ENCODE results near the gene CHAF1A. TPM values are rescaled to one million over a fixed set of nuclear protein-coding genes. Genes with fewer than 3 reads are reported as not detected.

Gene CHAF1A
- total RNA-seq, 4 donors from 2014 or later, result 8.5 to 28.9 (median 11.1) TPM

DNA sequence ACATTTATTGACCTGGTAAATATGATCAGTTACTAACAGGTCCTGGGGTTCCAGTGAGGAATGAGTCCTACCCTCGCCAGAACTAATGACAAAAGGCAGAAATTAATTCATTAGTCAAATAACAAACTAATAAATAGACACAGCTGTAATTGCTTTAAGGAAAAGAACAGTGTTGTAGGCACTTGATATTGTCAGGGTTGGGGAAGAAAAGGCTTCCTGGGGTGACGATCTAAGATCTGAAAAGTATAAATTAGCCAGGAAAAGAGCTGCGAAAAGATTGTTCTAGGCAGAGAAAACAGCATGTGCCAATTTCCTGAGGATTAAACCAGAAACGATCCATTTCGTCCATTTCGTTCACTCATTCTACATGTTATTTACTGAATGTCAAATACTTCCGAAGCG is 670 bp upstream of the CHAF1A start:
- intact Hi-C loops (cut with DNase I; ENCODE audit: low total_unique reads) (loop anchor here (2.0 kb wide), 1 partner anchor 31 kb away; no protein-coding TSS in a partner anchor), in situ Hi-C loops (cut with MboI; ENCODE audit: low pct_ligation_motif_present in 1 of 4, low pct_unique_long_range_greater_than_20kb in 1 of 4, low sequenced_read_pairs in 3 of 4) (no loop called here)
- Histone ChIP-seq H3K9me3 (no peaks in the 10 kb centered on the region), H3K4me1 (peaks cover 11 to 54% (median 38%) of the 10 kb centered on the region in 4 donors), H3K4me3 (peak overlapping the region; percentile 13 to 49 (median 19)), H3K36me3 (no peaks in the 10 kb centered on the region), H3K27me3 (no peaks in the 10 kb centered on the region), H3K27ac (peak overlapping the region; percentile 90 to 95 (median 94))
- WGBS, 2 donors (ENCODE audit: low coverage in 1 of 2), result 0 to 1% methylated on average over 8 of the region's 8 CpGs
- TF ChIP-seq EP300 (IDR thresholded peaks at IDR 0.05; ENCODE audit: low read depth), result no peak
- TF ChIP-seq CTCF (IDR thresholded peaks at IDR 0.05), result peak in 1 of 5 experiments; percentile 8
- DNase-seq, result no peak

DNA sequence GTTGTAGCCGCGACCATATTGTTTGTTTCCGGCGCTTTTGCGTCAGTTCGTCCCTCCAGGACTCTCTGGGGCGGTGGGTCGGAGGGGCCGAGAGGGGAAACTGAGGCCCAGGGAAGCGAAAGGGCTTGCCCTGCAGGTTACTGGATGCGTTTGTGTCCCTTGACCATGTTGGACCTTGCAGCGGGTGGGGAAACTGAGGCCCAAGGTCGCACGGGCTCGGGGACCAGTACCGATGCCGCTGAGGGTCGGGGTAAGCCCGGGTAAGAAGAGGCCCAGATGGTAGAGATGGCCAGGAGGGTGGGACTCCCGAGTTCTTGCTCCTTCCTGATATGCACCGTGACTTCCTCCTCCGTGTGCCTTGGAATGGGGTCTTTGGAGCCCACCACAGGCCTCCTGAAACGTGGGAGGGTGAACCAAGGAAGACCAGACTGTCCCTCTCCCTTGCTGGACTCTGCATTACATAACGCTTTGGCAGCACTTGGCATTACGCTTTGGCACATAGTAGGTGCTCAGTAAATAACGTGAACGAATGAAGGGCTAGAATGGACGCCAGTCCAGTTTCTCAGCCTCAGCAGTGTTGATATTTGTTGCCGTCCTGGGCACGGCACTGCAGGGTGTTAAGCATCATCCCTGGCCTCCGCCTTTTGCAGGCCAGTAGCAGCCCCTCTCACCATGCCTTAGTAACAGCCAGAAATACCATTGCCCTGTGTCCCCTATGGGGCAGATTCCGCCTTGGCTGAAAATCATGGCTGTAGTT is 743 bp downstream of the CHAF1A start:
- in situ Hi-C loops (cut with MboI; ENCODE audit: low pct_ligation_motif_present in 1 of 4, low pct_unique_long_range_greater_than_20kb in 1 of 4, low sequenced_read_pairs in 3 of 4), result no loop called here
- H3K9me3 ChIP-seq, result no peaks in the 10 kb centered on the region
- peak overlapping the region; percentile 71 to 88 (median 81) for H3K4me3 ChIP-seq
- intact Hi-C loops (cut with DNase I; ENCODE audit: low total_unique reads), result no loop called here
- peaks cover 11 to 40% (median 31%) of the 10 kb centered on the region in 4 donors for H3K4me1 ChIP-seq
- TF ChIP-seq POLR2AphosphoS5 (IDR thresholded peaks at IDR 0.05), result no peak
- TF ChIP-seq CTCF (IDR thresholded peaks at IDR 0.05), result no peak
- no peak for TF ChIP-seq POLR2A (IDR thresholded peaks at IDR 0.05)
- no peak for TF ChIP-seq EP300 (IDR thresholded peaks at IDR 0.05; ENCODE audit: low read depth)
- DNase-seq, result no peak
- H3K27ac ChIP-seq, result peak overlapping the region; percentile 77 to 95 (median 88)
- 8% methylated on average over 31 of the region's 32 CpGs; no CpG with 5 or more reads in 1 of the 2 donors for WGBS, 2 donors (ENCODE audit: low coverage in 1 of 2)
- H3K27me3 ChIP-seq, result no peaks in the 10 kb centered on the region
- no peaks in the 10 kb centered on the region for H3K36me3 ChIP-seq

GRCh38 chr19:4405977-4406376 is 3.5 kb downstream of the CHAF1A start:
- intact Hi-C loops (cut with DNase I; ENCODE audit: low total_unique reads), result no loop called here
- Histone ChIP-seq H3K4me3 (no peak overlapping the region), H3K27ac (no peak overlapping the region), H3K9me3 (no peaks in the 10 kb centered on the region), H3K36me3 (no peaks in the 10 kb centered on the region), H3K27me3 (no peaks in the 10 kb centered on the region), H3K4me1 (peaks cover 11 to 22% (median 16%) of the 10 kb centered on the region in 4 donors)
- TF ChIP-seq CTCF (IDR thresholded peaks at IDR 0.05) (no peak), POLR2A (IDR thresholded peaks at IDR 0.05) (no peak)
- DNase-seq, result no peak
- in situ Hi-C loops (cut with MboI; ENCODE audit: low pct_ligation_motif_present in 1 of 4, low pct_unique_long_range_greater_than_20kb in 1 of 4, low sequenced_read_pairs in 3 of 4), result no loop called here
- WGBS, 2 donors (ENCODE audit: low coverage in 1 of 2), result 73 to 84% methylated on average over 4 to 8 of the region's 8 CpGs

GRCh38 chr19:4406626-4407025 is 4.2 kb downstream of the CHAF1A start:
- no peak for TF ChIP-seq POLR2A (IDR thresholded peaks at IDR 0.05)
- TF ChIP-seq POLR2AphosphoS5 (IDR thresholded peaks at IDR 0.05), result no peak
- H3K27ac ChIP-seq, result no peak overlapping the region
- DNase-seq, result no peak
- no peak overlapping the region for H3K4me3 ChIP-seq
- intact Hi-C loops (cut with DNase I; ENCODE audit: low total_unique reads), result no loop called here
- in situ Hi-C loops (cut with MboI; ENCODE audit: low pct_ligation_motif_present in 1 of 4, low pct_unique_long_range_greater_than_20kb in 1 of 4, low sequenced_read_pairs in 3 of 4), result no loop called here
- H3K27me3 ChIP-seq, result no peaks in the 10 kb centered on the region
- no peaks in the 10 kb centered on the region for H3K9me3 ChIP-seq
- no peaks in the 10 kb centered on the region for H3K36me3 ChIP-seq
- 95 to 100% methylated on average over 1 to 7 of the region's 7 CpGs for WGBS, 2 donors (ENCODE audit: low coverage in 1 of 2)
- H3K4me1 ChIP-seq, result peaks cover 7 to 15% (median 12%) of the 10 kb centered on the region in 4 donors
